ENCODE data around the gene CYP4F11.

DNA sequence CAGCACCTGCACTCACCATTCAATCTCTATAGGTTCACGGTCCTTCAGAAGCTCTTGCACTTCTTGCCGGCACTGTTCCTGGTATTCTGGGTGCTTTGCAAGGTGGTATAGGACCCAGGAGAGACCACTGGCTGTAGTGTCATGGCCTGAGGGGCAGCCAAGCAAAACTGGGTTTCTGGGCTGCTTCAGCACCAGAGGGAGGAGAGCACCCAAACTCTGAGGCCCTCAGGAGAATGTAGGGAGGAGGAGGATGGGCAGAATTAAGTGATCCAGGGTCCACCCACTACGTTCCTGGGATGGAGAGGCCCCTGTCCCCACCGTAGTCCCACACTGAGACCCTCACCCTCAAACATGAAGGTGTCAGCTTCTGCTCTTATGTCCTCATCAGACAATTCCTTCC, 12.3 kb downstream of the CYP4F11 start:
- TF ChIP-seq CTCF (IDR thresholded peaks at IDR 0.05) (no peak), POLR2A (IDR thresholded peaks at IDR 0.05) (no peak)
